A172 (cell line): ENCODE results near the gene MSX1. TPM values are rescaled to one million over a fixed set of nuclear protein-coding genes. Genes with fewer than 3 reads are reported as not detected.

Experiments
- DNase-seq: peaks from one replicate; pipeline ENCODE4 v3.0.0-alpha.2; 2015; ENCODE audit warnings: low spot score
- total RNA-seq: library from RNA; depleted of rRNA; stranded (reverse); fragments of >200 nt; shearing (Covaris generic); gene quantifications from 2 replicates; pipeline ENCODE4 v1.2.3, GENCODE V29; 2014

The MSX1 gene
- total RNA-seq, 1 experiment from 2014 or later, result 6.0 TPM

- no peak for DNase-seq
Observed at GRCh38 chr4:4869731-4870571, 10.5 kb downstream of the MSX1 start.

GRCh38 chr4:4870576-4871241 is 11.2 kb downstream of the MSX1 start:
- DNase-seq, result no peak

GRCh38 chr4:4871242-4871572 is 11.7 kb downstream of the MSX1 start:
- DNase-seq, result no peak

- no peak for DNase-seq
Observed at GRCh38 chr4:4871573-4872313, 12.3 kb downstream of the MSX1 start.

- no peak for DNase-seq
Observed at GRCh38 chr4:4872314-4872903, 12.9 kb downstream of the MSX1 start.

- no peak for DNase-seq
Observed at GRCh38 chr4:4873203-4873602, 13.7 kb downstream of the MSX1 start.

- no peak for DNase-seq
Observed at GRCh38 chr4:4874254-4874653, 14.8 kb downstream of the MSX1 start.

GRCh38 chr4:4875147-4875546 is 15.7 kb downstream of the MSX1 start:
- no peak for DNase-seq

- DNase-seq, result no peak
Observed at GRCh38 chr4:4875611-4876010, 16.1 kb downstream of the MSX1 start.

GRCh38 chr4:4876945-4877661 is 17.6 kb downstream of the MSX1 start:
- no peak for DNase-seq

- no peak for DNase-seq
Observed at GRCh38 chr4:4880492-4880891, 21.0 kb downstream of the MSX1 start.

- DNase-seq, result no peak
Observed at GRCh38 chr4:4881432-4881831, 22.0 kb downstream of the MSX1 start.

- DNase-seq, result no peak
Observed at GRCh38 chr4:4884611-4885010, 25.1 kb downstream of the MSX1 start.

- DNase-seq, result no peak
Observed at GRCh38 chr4:4887426-4887825, 28.0 kb downstream of the MSX1 start.

GRCh38 chr4:4888695-4889094 is 29.2 kb downstream of the MSX1 start:
- no peak for DNase-seq

- DNase-seq, result no peak
Observed at GRCh38 chr4:4889781-4890180, 30.3 kb downstream of the MSX1 start.

- DNase-seq, result no peak
Observed at GRCh38 chr4:4890574-4891255, 31.2 kb downstream of the MSX1 start.

GRCh38 chr4:4893721-4894120 is 34.3 kb downstream of the MSX1 start:
- DNase-seq, result no peak

GRCh38 chr4:4899202-4899925 is 39.9 kb downstream of the MSX1 start:
- DNase-seq, result no peak

GRCh38 chr4:4901877-4902276 is 42.4 kb downstream of the MSX1 start:
- no peak for DNase-seq
